Osteocyte (in vitro differentiated cells): Measurements from ENCODE around the gene EHMT1. TPM values are rescaled to one million over a fixed set of nuclear protein-coding genes. Genes with fewer than 3 reads are reported as not detected.

Experiments used
- DNase-seq: peaks from one replicate; pipeline ENCODE4 v3.0.0; 2021; ENCODE audit warnings: mixed read lengths; ENCODE audit not compliant: unreplicated experiment; ENCODE audit errors: extremely low spot score
- H3K27ac Mint-ChIP-seq: one replicate; pipeline ENCODE4 v1.8.0; 2021; ENCODE audit warnings: mild to moderate bottlenecking, mixed read lengths; ENCODE audit not compliant: unreplicated experiment
- H3K27me3 Mint-ChIP-seq: one replicate; pipeline ENCODE4 v1.8.0; 2021; ENCODE audit warnings: mixed read lengths; ENCODE audit not compliant: unreplicated experiment
- H3K36me3 Mint-ChIP-seq: one replicate; pipeline ENCODE4 v1.8.0; 2021; ENCODE audit warnings: mixed read lengths; ENCODE audit not compliant: unreplicated experiment
- H3K4me1 Mint-ChIP-seq: one replicate; pipeline ENCODE4 v1.8.0; 2021; ENCODE audit warnings: mixed read lengths; ENCODE audit not compliant: unreplicated experiment
- H3K4me3 Mint-ChIP-seq: one replicate; pipeline ENCODE4 v1.8.0; 2021; ENCODE audit warnings: mild to moderate bottlenecking, moderate library complexity, mixed read lengths; ENCODE audit not compliant: unreplicated experiment
- H3K9me3 Mint-ChIP-seq: one replicate; pipeline ENCODE4 v1.8.0; 2021; ENCODE audit warnings: mixed read lengths; ENCODE audit not compliant: unreplicated experiment
- total RNA-seq: library from RNA; stranded (reverse); gene quantifications from 2 replicates; pipeline ENCODE4 v1.2.1, GENCODE V29; 2021
- TF ChIP-seq, protein P1 (sequence below): fragments of 200-600 bp; sonication (generic); IDR thresholded peaks from 2 replicates; pipeline ENCODE4 v1.5.0; 2021; ENCODE audit warnings: antibody characterized with exemption, mild to moderate bottlenecking, moderate library complexity

EHMT1 gene
- total RNA-seq, 1 donor from 2014 or later, result 88.6 TPM

DNA sequence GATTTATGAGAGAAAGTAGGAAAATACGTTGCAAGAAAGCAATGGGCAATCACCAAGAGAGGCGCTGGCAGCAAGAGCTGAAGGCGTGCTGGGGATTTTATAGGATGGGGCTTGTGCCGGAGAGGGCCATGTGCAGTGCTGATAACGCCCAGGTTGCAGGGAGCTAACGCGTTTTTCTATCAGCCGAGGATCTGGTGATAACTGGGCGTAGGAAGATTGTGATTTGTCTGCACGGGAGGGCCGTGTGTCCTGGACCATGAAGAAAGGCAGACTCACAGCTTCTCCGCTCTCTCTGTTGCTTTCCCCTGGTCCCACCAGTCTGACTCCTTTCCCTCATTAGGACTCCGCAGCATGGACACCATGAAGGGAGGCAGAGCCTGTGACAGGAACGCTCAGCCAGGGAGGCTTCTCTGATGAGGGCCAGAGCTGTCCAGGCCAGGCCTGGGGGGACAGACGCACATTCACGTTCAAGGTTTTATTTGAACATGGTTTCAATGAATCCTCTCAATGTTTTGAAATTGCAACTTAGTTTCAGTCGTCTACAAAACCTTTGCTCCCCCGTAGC, 246.9 kb downstream of the EHMT1 start:
- no peaks in the 10 kb centered on the region for H3K27me3 Mint-ChIP-seq
- H3K27ac Mint-ChIP-seq, result no peak overlapping the region
- no peaks in the 10 kb centered on the region for H3K4me1 Mint-ChIP-seq
- TF ChIP-seq, protein P1, sequence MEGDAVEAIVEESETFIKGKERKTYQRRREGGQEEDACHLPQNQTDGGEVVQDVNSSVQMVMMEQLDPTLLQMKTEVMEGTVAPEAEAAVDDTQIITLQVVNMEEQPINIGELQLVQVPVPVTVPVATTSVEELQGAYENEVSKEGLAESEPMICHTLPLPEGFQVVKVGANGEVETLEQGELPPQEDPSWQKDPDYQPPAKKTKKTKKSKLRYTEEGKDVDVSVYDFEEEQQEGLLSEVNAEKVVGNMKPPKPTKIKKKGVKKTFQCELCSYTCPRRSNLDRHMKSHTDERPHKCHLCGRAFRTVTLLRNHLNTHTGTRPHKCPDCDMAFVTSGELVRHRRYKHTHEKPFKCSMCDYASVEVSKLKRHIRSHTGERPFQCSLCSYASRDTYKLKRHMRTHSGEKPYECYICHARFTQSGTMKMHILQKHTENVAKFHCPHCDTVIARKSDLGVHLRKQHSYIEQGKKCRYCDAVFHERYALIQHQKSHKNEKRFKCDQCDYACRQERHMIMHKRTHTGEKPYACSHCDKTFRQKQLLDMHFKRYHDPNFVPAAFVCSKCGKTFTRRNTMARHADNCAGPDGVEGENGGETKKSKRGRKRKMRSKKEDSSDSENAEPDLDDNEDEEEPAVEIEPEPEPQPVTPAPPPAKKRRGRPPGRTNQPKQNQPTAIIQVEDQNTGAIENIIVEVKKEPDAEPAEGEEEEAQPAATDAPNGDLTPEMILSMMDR, result no peak
- H3K36me3 Mint-ChIP-seq, result no peaks in the 10 kb centered on the region
- H3K4me3 Mint-ChIP-seq, result no peak overlapping the region
- peaks cover 16% of the 10 kb centered on the region for H3K9me3 Mint-ChIP-seq
- no peak for DNase-seq

DNA sequence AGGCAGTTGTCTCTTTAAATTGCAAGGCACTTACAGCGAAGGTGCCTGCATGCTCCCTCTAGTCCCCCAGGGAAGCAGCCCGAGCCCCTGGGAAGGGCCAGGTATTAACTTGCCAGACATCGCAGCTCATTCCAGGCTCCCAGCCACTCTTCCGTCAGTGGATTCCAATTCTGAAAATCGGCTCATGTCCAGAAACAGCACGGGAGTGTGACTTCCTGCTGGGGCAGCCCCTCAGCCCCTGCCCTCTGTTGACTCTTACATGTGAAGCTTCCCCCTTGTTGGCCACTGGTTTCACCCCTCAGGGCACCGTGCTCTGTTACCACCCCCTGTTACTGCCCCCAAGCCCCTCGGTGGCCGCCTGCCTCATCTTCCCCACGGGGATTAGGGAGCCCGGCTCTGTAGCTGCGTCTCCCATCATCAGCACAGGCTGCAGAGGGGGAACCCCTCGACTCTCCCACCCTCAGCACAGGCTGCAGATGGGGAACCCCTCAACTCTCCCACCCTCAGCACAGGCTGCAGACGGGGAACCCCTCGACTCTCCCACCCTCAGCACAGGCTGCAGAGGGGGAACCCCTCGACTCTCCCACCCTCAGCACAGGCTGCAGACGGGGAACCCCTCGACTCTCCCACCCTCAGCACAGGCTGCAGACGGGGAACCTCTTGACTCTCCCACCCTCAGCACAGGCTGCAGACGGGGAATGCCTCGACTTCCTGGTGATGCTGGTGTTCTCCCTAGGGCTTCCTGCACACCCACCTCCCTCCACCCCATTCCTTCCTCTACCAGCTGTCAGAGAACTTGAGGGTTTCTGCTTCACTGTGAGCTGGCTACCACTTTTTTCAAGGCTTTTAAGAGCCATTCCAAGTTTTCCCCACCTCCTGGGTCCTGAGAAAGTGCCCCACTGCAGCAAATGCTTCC, 247.7 kb downstream of the EHMT1 start:
- Mint-ChIP-seq H3K27ac (no peak overlapping the region), H3K36me3 (no peaks in the 10 kb centered on the region), H3K9me3 (peaks cover 9% of the 10 kb centered on the region), H3K4me3 (no peak overlapping the region), H3K4me1 (no peaks in the 10 kb centered on the region), H3K27me3 (no peaks in the 10 kb centered on the region)
- DNase-seq, result no peak
- TF ChIP-seq, protein P1, result no peak

DNA sequence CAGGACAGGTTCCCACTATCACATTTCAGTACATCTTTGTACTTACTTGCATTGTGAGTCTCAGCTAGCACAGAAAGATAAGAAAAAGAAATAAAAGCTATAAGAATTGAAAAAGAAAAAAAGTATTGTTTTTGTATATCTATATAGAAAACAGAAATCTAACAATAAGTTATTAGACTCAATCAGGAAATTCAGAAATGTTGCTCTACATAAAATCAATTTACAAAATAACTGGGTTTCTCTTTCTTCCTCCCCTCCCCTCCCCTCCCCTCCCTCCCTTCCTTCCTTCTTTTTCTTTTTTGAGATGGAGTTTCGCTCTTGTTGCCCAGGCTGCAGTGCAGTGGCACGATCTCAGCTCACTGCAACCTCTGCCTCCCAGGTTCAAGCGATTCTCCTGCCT, 251.6 kb downstream of the EHMT1 start:
- Mint-ChIP-seq H3K27ac (no peak overlapping the region), H3K9me3 (peaks cover 9% of the 10 kb centered on the region), H3K27me3 (no peaks in the 10 kb centered on the region), H3K4me1 (no peaks in the 10 kb centered on the region), H3K36me3 (no peaks in the 10 kb centered on the region), H3K4me3 (no peak overlapping the region)
- no peak for DNase-seq
- TF ChIP-seq, protein P1, result no peak

DNA sequence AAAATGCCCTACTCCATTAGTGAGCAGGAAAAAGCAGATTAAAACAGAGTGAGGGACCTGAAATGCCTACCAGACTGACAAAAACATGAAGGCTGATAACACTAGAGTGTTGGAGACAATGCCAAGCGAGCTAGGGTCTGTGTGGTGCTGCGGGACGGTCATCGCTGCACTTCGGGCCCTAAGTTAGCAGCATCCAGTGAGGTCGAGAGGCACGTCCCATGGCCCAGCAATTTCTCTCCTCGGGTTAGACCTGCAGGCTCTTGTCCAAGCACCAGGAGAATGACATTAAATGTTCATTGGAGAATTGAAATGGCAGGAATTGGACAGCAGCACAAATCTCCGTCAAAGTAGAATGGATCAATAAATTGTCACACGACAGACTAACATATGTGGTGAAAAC, 253.5 kb downstream of the EHMT1 start:
- Mint-ChIP-seq H3K27ac (no peak overlapping the region), H3K36me3 (no peaks in the 10 kb centered on the region), H3K9me3 (peaks cover 9% of the 10 kb centered on the region), H3K4me3 (no peak overlapping the region), H3K27me3 (peaks cover 8% of the 10 kb centered on the region), H3K4me1 (peaks cover 1% of the 10 kb centered on the region)
- TF ChIP-seq, protein P1, result no peak
- no peak for DNase-seq

DNA sequence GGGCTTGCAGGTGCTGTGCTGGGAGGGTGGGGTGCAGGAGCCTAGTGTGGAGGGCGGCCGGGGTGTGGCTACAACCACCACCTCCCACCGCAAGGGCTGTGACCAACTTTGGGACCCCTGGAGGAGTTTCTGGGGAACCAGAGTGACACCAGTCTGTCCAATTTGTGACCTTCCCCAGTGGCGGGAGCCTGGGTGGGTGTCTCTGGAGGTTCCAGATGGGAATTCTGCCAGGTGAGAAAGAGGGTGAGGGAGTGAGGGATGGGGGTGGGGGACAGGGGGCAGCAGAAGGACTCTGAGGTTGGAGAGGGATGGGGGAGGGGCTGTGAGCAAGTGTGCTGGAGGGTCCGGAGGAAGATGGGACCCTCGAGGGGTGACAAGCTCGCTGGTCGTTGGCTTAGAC, 254.6 kb downstream of the EHMT1 start:
- TF ChIP-seq, protein P1, result no peak
- Mint-ChIP-seq H3K27ac (no peak overlapping the region), H3K4me1 (peaks cover 1% of the 10 kb centered on the region), H3K36me3 (no peaks in the 10 kb centered on the region), H3K4me3 (no peak overlapping the region), H3K27me3 (peaks cover 8% of the 10 kb centered on the region), H3K9me3 (peaks cover 8% of the 10 kb centered on the region)
- DNase-seq, result no peak
